ENCODE results near the gene BCL7B. TPM values are rescaled to one million over a fixed set of nuclear protein-coding genes. Genes with fewer than 3 reads are reported as not detected.

The BCL7B gene
- total and polyA plus RNA-seq, 2 of the 4 experiments (the other 2 are of a cell fraction), result 7.2 to 51.3 TPM

GRCh38 chr7:73522105-73522872, 35.2 kb downstream of the BCL7B start, which contains the start of gene BAZ1B:
Gene BAZ1B (minus strand): TSS chr7:73522293. CDS start chr7:73521933, 360 bp downstream.
- Histone ChIP-seq H3K9me3 (ENCODE audit: control insufficient read depth, insufficient read depth, low read length) (no peaks in the 10 kb centered on the region), H2AFZ (replicated peaks; ENCODE audit: low read length, poor library complexity) (peak within 1 kb of the TSS; percentile 98), H3K56ac (ENCODE audit: extremely low read depth, insufficient read depth, low read length) (peak within 1 kb of the TSS; percentile 80), H3K27me3 (ENCODE audit: control insufficient read depth, insufficient read depth, low read length) (no peaks in the 10 kb centered on the region), H3K27ac (ENCODE audit: insufficient read depth, low read length) (peak within 1 kb of the TSS; percentile 98), H2BK120ac (ENCODE audit: low read depth, low read length) (peak within 1 kb of the TSS; percentile 86), H3K14ac (replicated peaks; ENCODE audit: low read depth, low read length) (peak within 1 kb of the TSS; percentile 91), H3K4me1 (ENCODE audit: control insufficient read depth, insufficient read depth, low read length) (peaks cover 6% of the 10 kb centered on the region), H2AK9ac (replicated peaks; ENCODE audit: low read depth, low read length, poor library complexity) (peak within 1 kb of the TSS; percentile 95), H3K4ac (ENCODE audit: low read depth, low read length) (peak within 1 kb of the TSS; percentile 97), H2BK5ac (ENCODE audit: low read depth, low read length, poor library complexity, severe bottlenecking) (peak within 1 kb of the TSS; percentile 86), H2AK5ac (ENCODE audit: low read depth, low read length) (peak within 1 kb of the TSS; percentile 89), H3K4me3 (ENCODE audit: insufficient read depth, low read depth, low read length) (peak within 1 kb of the TSS; percentile 60), H4K8ac (ENCODE audit: low read depth in 2 of 2, low read length in 2 of 2) (peak within 1 kb of the TSS; percentile 88 to 93), H3K9me1 (ENCODE audit: insufficient read depth, low read length) (peaks cover 5% of the 10 kb centered on the region), H3K18ac (ENCODE audit: low read depth, low read length) (peak within 1 kb of the TSS; percentile 55), H4K20me1 (ENCODE audit: insufficient read depth, low read length) (peaks cover 39% of the 10 kb centered on the region), H4K5ac (ENCODE audit: low read depth, low read length) (peak within 1 kb of the TSS; percentile 77), H3K79me1 (ENCODE audit: low read depth in 1 of 2, low read length in 2 of 2) (peaks cover 0 to 19% of the 10 kb centered on the region in 2 experiments; a peak in 2 of 4 replicates), H3K4me2 (ENCODE audit: low read depth, low read length) (peak within 1 kb of the TSS; percentile 89), H3K36me3 (ENCODE audit: control insufficient read depth, insufficient read depth, low read length) (peaks cover 4% of the 10 kb centered on the region; the same call in 1 of the 2 replicates), H3K23ac (ENCODE audit: low read depth, low read length) (peak within 1 kb of the TSS; percentile 93), H2BK15ac (ENCODE audit: low read depth, low read length) (peak within 1 kb of the TSS; percentile 80; the same call in 1 of the 3 replicates), H2BK20ac (ENCODE audit: low read depth, low read length) (peak within 1 kb of the TSS; percentile 72), H3K9ac (ENCODE audit: low read depth, low read length) (peak within 1 kb of the TSS; percentile 99), H4K91ac (ENCODE audit: insufficient read depth, low read depth, low read length) (peak within 1 kb of the TSS; percentile 87)
- WGBS, 2 experiments (ENCODE audit: extremely low coverage in 2 of 2, insufficient read length in 1 of 2), result 1% methylated on average over 18 of the region's 71 CpGs; no CpG with 5 or more reads in 1 of the 2 experiments
- intact Hi-C loops (cut with micrococcal nuclease) (loop anchor here (2.0 to 5.0 kb wide), 2 partner anchors 35 to 145 kb away; partner anchors contain the start of genes BCL7B and VPS37D), in situ Hi-C loops (cut with MboI; ENCODE audit: low sequenced_read_pairs) (no loop called here), dilution Hi-C loops (cut with HindIII; ENCODE audit: low sequenced_read_pairs, unreplicated experiment) (no loop called here)
- TF ChIP-seq RAD21 (IDR thresholded peaks at IDR 0.05; ENCODE audit: low read length) (no peak), CEBPB (IDR thresholded peaks at IDR 0.05; ENCODE audit: low read depth, low read length) (0 out of 2 replicates have a peak, but pooled peaks have one; percentile 14), BHLHE40 (IDR thresholded peaks at IDR 0.05; ENCODE audit: low read depth, low read length) (peak; percentile 31; the same call in 1 of the 2 replicates), USF2 (IDR thresholded peaks at IDR 0.05; ENCODE audit: low read depth, low read length) (0 out of 2 replicates have a peak, but pooled peaks have one; percentile 11), NFE2L2 (IDR thresholded peaks at IDR 0.05; ENCODE audit: low read depth, low read length) (no peak), RCOR1 (IDR thresholded peaks at IDR 0.05; ENCODE audit: insufficient replicate concordance, low read length) (no peak), FOS (IDR thresholded peaks at IDR 0.05; ENCODE audit: low read depth, low read length) (peak; percentile 76; the same call in 1 of the 2 replicates), MXI1 (IDR thresholded peaks at IDR 0.05; ENCODE audit: borderline replicate concordance, low read depth, low read length) (peak; percentile 21; the same call in 1 of the 2 replicates)
- BruUV-seq (replicated peaks), result no TSS peak
- ATAC-seq (ENCODE audit: low read depth) (peak; percentile 95), DNase-seq (peak; percentile 97)
- ChIA-PET POLR2A (ENCODE audit: unreplicated experiment) (interaction anchor here (0.5 kb wide), 1 partner anchor 56 kb away, joined by 3 read pairs; the partner anchor contains the start of gene TBL2), CTCF (interaction anchor here (0.6 kb wide), 1 partner anchor 820 kb away, joined by 3 read pairs; no protein-coding TSS in a partner anchor)
